Measurements from ENCODE around the gene GLOD4. TPM values are rescaled to one million over a fixed set of nuclear protein-coding genes. Genes with fewer than 3 reads are reported as not detected.

The GLOD4 gene
- total and polyA plus RNA-seq, 2 of the 4 experiments (the other 2 are of a cell fraction) = 26.3 to 36.7 TPM

GRCh38 chr17:732067-732901 is 49.8 kb downstream of the GLOD4 start, which contains the start of gene TLCD3A:
TLCD3A (plus strand) TSS chr17:732596; CDS start chr17:732648, 52 bp downstream.
- dilution Hi-C loops (cut with HindIII; ENCODE audit: low sequenced_read_pairs, unreplicated experiment) = no loop called here

More at GRCh38 chr17:732067-732901, 49.8 kb downstream of the GLOD4 start, which contains the start of gene TLCD3A:
- Histone ChIP-seq H3K14ac (replicated peaks; ENCODE audit: low read depth, low read length) (peak within 1 kb of the TSS; percentile 54), H3K56ac (ENCODE audit: extremely low read depth, insufficient read depth, low read length) (peak within 1 kb of the TSS; percentile 58), H3K9me3 (ENCODE audit: control insufficient read depth, insufficient read depth, low read length) (no peaks in the 10 kb centered on the region), H4K20me1 (ENCODE audit: insufficient read depth, low read length) (peaks cover 4% of the 10 kb centered on the region; the same call in 1 of the 2 replicates), H3K4ac (ENCODE audit: low read depth, low read length) (peak within 1 kb of the TSS; percentile 60), H3K18ac (ENCODE audit: low read depth, low read length) (no peak within 1 kb of the TSS), H2BK20ac (ENCODE audit: low read depth, low read length) (no peak within 1 kb of the TSS), H4K91ac (ENCODE audit: insufficient read depth, low read depth, low read length) (peak within 1 kb of the TSS; percentile 64; the same call in 1 of the 2 replicates), H2AFZ (replicated peaks; ENCODE audit: low read length, poor library complexity) (peak within 1 kb of the TSS; percentile 90), H2BK5ac (ENCODE audit: low read depth, low read length, poor library complexity, severe bottlenecking) (peak within 1 kb of the TSS; percentile 61), H2AK5ac (ENCODE audit: low read depth, low read length) (peak within 1 kb of the TSS; percentile 57), H3K23ac (ENCODE audit: low read depth, low read length) (peak within 1 kb of the TSS; percentile 86), H2BK120ac (ENCODE audit: low read depth, low read length) (no peak within 1 kb of the TSS; the same call in 1 of the 2 replicates), H3K36me3 (ENCODE audit: control insufficient read depth, insufficient read depth, low read length) (peaks cover 3% of the 10 kb centered on the region), H2BK15ac (ENCODE audit: low read depth, low read length) (no peak within 1 kb of the TSS), H4K8ac (ENCODE audit: low read depth in 2 of 2, low read length in 2 of 2) (peak within 1 kb of the TSS; percentile 29 to 75), H3K4me3 (ENCODE audit: insufficient read depth, low read depth, low read length) (peak within 1 kb of the TSS; percentile 55), H3K9ac (ENCODE audit: low read depth, low read length) (peak within 1 kb of the TSS; percentile 53), H3K4me2 (ENCODE audit: low read depth, low read length) (peak within 1 kb of the TSS; percentile 79), H3K27ac (ENCODE audit: insufficient read depth, low read length) (peak within 1 kb of the TSS; percentile 68), H2AK9ac (replicated peaks; ENCODE audit: low read depth, low read length, poor library complexity) (peak within 1 kb of the TSS; percentile 92), H3K79me1 (ENCODE audit: low read depth in 1 of 2, low read length in 2 of 2) (peaks cover 26 to 62% of the 10 kb centered on the region in 2 experiments), H3K4me1 (ENCODE audit: control insufficient read depth, insufficient read depth, low read length) (peaks cover 10% of the 10 kb centered on the region), H4K5ac (ENCODE audit: low read depth, low read length) (peak within 1 kb of the TSS; percentile 7), H3K9me1 (ENCODE audit: insufficient read depth, low read length) (peaks cover 8% of the 10 kb centered on the region), H3K27me3 (ENCODE audit: control insufficient read depth, insufficient read depth, low read length) (no peaks in the 10 kb centered on the region)
- ATAC-seq (ENCODE audit: low read depth) (peak; percentile 77), DNase-seq (peak; percentile 55)
- ChIA-PET CTCF (no interaction called here), POLR2A (ENCODE audit: unreplicated experiment) (no interaction called here)
- no peak; the same call in 1 of the 2 replicates for TF ChIP-seq MAZ (IDR thresholded peaks at IDR 0.05; ENCODE audit: borderline replicate concordance, low read depth, low read length)
- no peak for TF ChIP-seq MAFK (IDR thresholded peaks at IDR 0.05; ENCODE audit: low read depth, low read length)
- TF ChIP-seq FOS (IDR thresholded peaks at IDR 0.05; ENCODE audit: low read depth, low read length) = no peak
- peak; percentile 55 for TF ChIP-seq POLR2A (IDR thresholded peaks at IDR 0.05; ENCODE audit: low read depth, low read length)
- TF ChIP-seq MXI1 (IDR thresholded peaks at IDR 0.05; ENCODE audit: borderline replicate concordance, low read depth, low read length) = no peak
- TF ChIP-seq USF2 (IDR thresholded peaks at IDR 0.05; ENCODE audit: low read depth, low read length) = peak; percentile 65; the same call in 1 of the 2 replicates
- no peak for TF ChIP-seq RCOR1 (IDR thresholded peaks at IDR 0.05; ENCODE audit: insufficient replicate concordance, low read length)
- TF ChIP-seq RAD21 (IDR thresholded peaks at IDR 0.05; ENCODE audit: low read length) = no peak
- TF ChIP-seq CEBPB (IDR thresholded peaks at IDR 0.05; ENCODE audit: low read depth, low read length) = no peak
- TF ChIP-seq CHD1 (IDR thresholded peaks at IDR 0.05; ENCODE audit: low read depth, low read length) = no peak
- peak; percentile 47 for TF ChIP-seq BHLHE40 (IDR thresholded peaks at IDR 0.05; ENCODE audit: low read depth, low read length)
- no peak for TF ChIP-seq RFX5 (IDR thresholded peaks at IDR 0.05; ENCODE audit: low read depth, low read length)
- no TSS peak for BruUV-seq (replicated peaks)
- intact Hi-C loops (cut with micrococcal nuclease) = loop anchor here (5.0 kb wide), 1 partner anchor 250 kb away; no protein-coding TSS in a partner anchor
- WGBS, 2 experiments (ENCODE audit: extremely low coverage in 2 of 2, insufficient read length in 1 of 2) = 0% methylated on average over 52 of the region's 126 CpGs; no CpG with 5 or more reads in 1 of the 2 experiments
- in situ Hi-C loops (cut with MboI; ENCODE audit: low sequenced_read_pairs) = no loop called here

Data from IMR-90 (cell line).